Neutrophil (primary cell): ENCODE results near the gene SUSD1.
"Not testable (repeated sequence)": the region's sequence is repeated elsewhere in the genome, so short reads cannot be mapped to it uniquely, and the experiment has no call there.

Source experiments
- H3K27ac ChIP-seq: fragments of 200-600 bp; sonication (generic); 2 replicates; pipeline ENCODE4 v1.5.1; 2016; ENCODE audit warnings: mild to moderate bottlenecking, moderate library complexity
- H3K27me3 ChIP-seq: fragments of 200-600 bp; sonication (generic); 2 replicates; pipeline ENCODE4 v1.6.0; 2016; ENCODE audit warnings: mild to moderate bottlenecking
- H3K36me3 ChIP-seq: fragments of 200-600 bp; sonication (generic); 2 replicates; pipeline ENCODE4 v1.5.1; 2017
- H3K4me1 ChIP-seq, 2 experiments: fragments of 200-600 bp in 1 of 2; sonication (generic) in 1 of 2; 1 replicate in 1 of 2; 2 replicates in 1 of 2; pipeline versions ENCODE4 v1.5.1 to v1.6.1; 2013 to 2016; ENCODE audit warnings: low read depth in 1 of 2, low read length in 1 of 2, mild to moderate bottlenecking in 1 of 2, moderate library complexity in 1 of 2; ENCODE audit not compliant: control insufficient read depth in 1 of 2, insufficient read depth in 1 of 2
- H3K4me3 ChIP-seq, 2 experiments: fragments of 200-600 bp in 1 of 2; sonication (generic) in 1 of 2; 1 replicate in 1 of 2; 2 replicates in 1 of 2; pipeline ENCODE4 v1.5.1; 2013 to 2016; ENCODE audit warnings: low read depth in 1 of 2, low read length in 1 of 2, mild to moderate bottlenecking in 1 of 2, moderate library complexity in 1 of 2
- H3K9me3 ChIP-seq: fragments of 200-600 bp; sonication (generic); 2 replicates; pipeline ENCODE4 v1.5.1; 2016
- CTCF ChIP-seq: fragments of 200-600 bp; sonication (generic); IDR thresholded peaks from 2 replicates; pipeline ENCODE4 v1.5.1; 2016; ENCODE audit warnings: antibody characterized with exemption

SUSD1 gene

DNA sequence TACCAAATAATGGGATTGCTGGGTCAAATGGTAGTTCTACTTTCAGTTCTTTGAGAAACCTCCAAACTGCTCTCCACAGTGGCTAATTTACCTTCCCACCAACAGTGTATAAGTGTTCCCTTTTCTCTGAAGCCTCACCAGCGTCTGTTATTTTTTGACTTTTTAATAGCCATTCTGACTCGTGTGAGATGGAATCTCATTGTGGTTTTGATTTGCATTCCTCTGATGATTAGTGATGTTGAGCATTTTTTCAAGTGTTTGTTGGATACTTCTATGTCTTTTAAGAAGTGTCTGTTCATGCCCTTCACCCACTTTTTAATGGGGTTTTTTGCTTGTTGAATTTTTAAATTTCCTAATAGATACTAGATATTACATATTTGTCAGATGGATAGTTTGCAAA is 28.4 kb upstream of the SUSD1 start:
- Histone ChIP-seq H3K27ac (no peak overlapping the region), H3K4me3 (no peak overlapping the region)

GRCh38 chr9:112200711-112201110 is 25.6 kb upstream of the SUSD1 start:
- Histone ChIP-seq H3K9me3 (no peaks in the 10 kb centered on the region), H3K36me3 (peaks cover 4% of the 10 kb centered on the region), H3K27me3 (no peaks in the 10 kb centered on the region), H3K27ac (no peak overlapping the region), H3K4me1 (no peaks in the 10 kb centered on the region), H3K4me3 (no peak overlapping the region)
- TF ChIP-seq CTCF, result no peak

More for the DNA sequence above, 28.4 kb upstream of the SUSD1 start:
- no peaks in the 10 kb centered on the region for H3K9me3 ChIP-seq
- no peaks in the 10 kb centered on the region for H3K27me3 ChIP-seq
- H3K36me3 ChIP-seq, result peaks cover 21% of the 10 kb centered on the region
- H3K4me1 ChIP-seq, result no peaks in the 10 kb centered on the region
- no peak for TF ChIP-seq CTCF

DNA sequence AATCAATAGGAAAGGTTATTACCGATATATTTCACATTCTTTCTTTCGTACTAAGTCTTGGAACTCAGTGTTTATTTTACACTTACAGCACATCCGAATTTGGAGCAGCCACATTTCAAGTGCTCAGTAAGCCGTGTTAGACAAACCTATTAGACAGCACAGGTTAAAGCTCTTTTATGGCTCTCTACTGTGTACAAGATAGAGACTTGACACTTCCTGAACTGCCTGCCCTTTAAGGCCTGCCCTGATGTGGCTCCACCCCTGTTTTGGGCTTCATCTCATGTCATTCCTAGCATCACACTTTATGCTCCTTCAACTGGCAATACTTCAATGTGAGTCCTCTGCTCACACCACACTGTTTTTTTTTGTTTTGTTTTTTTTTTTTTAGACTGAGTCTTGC is 23.5 kb upstream of the SUSD1 start:
- Histone ChIP-seq H3K27ac (no peak overlapping the region), H3K36me3 (no peaks in the 10 kb centered on the region), H3K9me3 (no peaks in the 10 kb centered on the region), H3K4me1 (peaks cover 3 to 11% of the 10 kb centered on the region in 2 experiments), H3K4me3 (no peak overlapping the region), H3K27me3 (no peaks in the 10 kb centered on the region)
- TF ChIP-seq CTCF, result no peak

DNA sequence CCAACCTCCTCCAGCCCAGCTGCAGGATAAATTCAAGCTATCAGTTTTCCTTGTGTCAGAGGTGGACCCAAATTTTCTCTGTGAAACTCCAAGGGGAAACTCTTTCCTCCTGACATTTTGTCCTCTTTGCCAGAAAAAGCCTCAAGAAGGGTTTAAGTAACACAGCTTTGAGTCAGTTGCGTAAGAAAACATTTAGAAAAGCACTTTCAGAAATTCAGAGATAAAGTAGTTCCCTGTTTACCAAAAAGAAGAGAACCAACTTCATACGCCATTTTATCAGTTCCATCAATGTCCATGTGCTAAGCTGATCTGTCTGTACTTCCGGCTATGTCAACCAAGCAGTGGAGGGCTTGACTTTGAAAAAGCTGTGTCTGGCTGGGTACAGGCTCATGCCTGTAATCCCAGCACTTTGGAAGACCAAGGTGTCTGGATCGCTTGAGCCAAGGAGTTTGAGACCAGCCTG is 19.9 kb upstream of the SUSD1 start:
- peaks cover 3 to 11% of the 10 kb centered on the region in 2 experiments for H3K4me1 ChIP-seq
- no peaks in the 10 kb centered on the region for H3K27me3 ChIP-seq
- TF ChIP-seq CTCF, result no peak
- H3K27ac ChIP-seq, result no peak overlapping the region
- H3K4me3 ChIP-seq, result no peak overlapping the region
- H3K36me3 ChIP-seq, result no peaks in the 10 kb centered on the region
- H3K9me3 ChIP-seq, result no peaks in the 10 kb centered on the region

GRCh38 chr9:112193572-112194288 is 18.6 kb upstream of the SUSD1 start:
- no peaks in the 10 kb centered on the region for H3K36me3 ChIP-seq
- H3K4me1 ChIP-seq, result peaks cover 3 to 11% of the 10 kb centered on the region in 2 experiments
- H3K4me3 ChIP-seq, result no peak overlapping the region
- TF ChIP-seq CTCF, result no peak
- H3K27me3 ChIP-seq, result no peaks in the 10 kb centered on the region
- no peak overlapping the region for H3K27ac ChIP-seq
- no peaks in the 10 kb centered on the region for H3K9me3 ChIP-seq

DNA sequence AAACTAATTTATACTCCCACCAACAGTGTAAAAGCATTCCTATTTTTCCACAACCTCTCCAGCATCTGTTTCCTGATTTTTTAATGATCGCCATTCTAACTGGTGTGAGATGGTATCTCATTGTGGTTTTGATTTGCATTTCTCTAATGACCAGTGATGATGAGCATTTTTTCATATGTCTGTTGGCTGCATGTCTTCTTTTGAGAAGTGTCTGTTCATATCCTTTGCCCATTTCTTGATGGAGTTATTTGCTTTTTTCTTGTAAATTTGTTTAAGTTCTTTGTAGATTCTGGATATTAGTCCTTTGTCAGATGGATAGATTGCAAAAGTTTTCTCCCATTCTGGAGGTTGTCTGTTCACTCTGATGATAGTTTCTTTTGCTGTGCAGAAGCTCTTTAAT is 15.2 kb upstream of the SUSD1 start:
- H3K27ac ChIP-seq, H3K4me3 ChIP-seq, H3K27me3 ChIP-seq, H3K36me3 ChIP-seq, H3K9me3 ChIP-seq: not testable (repeated sequence)
- H3K4me1 ChIP-seq, result peaks cover 3 to 11% of the 10 kb centered on the region in 2 experiments
